WTC11 (cell line): ENCODE data around the gene MYO5C. TPM values are rescaled to one million over a fixed set of nuclear protein-coding genes. Genes with fewer than 3 reads are reported as not detected.

Experiments used
- ATAC-seq: fragments of 200-7000 bp; cut with Tn5 transposase; 2 replicates; pipeline ENCODE4 v1.10.0; 2021; ENCODE audit warnings: mild to moderate bottlenecking, moderate library complexity
- CTCF ChIA-PET: fragments of 300-600 bp; sonication (Branson Sonifier 250); formaldehyde crosslinking; loops from one replicate; lab custom pipeline; 2021; ENCODE audit warnings: antibody characterized with exemption; lab: Charles Lee
- POLR2A ChIA-PET: fragments of 350-600 bp; sonication (Branson Sonifier 250); formaldehyde crosslinking; loops from one replicate; lab custom pipeline; 2021; ENCODE audit warnings: antibody characterized with exemption; lab: Charles Lee
- DNase-seq: peaks from one replicate; pipeline ENCODE4 v3.0.0; 2021; ENCODE audit warnings: low spot score
- H3K27ac Mint-ChIP-seq: 2 replicates; pipeline ENCODE4 v1.8.0; 2021; ENCODE audit warnings: mixed read lengths
- H3K27me3 Mint-ChIP-seq: 2 replicates; pipeline ENCODE4 v1.8.0; 2021; ENCODE audit warnings: low read depth, mild to moderate bottlenecking, moderate library complexity, mixed read lengths
- H3K36me3 Mint-ChIP-seq: 2 replicates; pipeline ENCODE4 v1.8.0; 2021; ENCODE audit warnings: mixed read lengths
- H3K4me1 Mint-ChIP-seq: 2 replicates; pipeline ENCODE4 v1.8.0; 2022; ENCODE audit warnings: mixed read lengths
- H3K4me3 Mint-ChIP-seq: 2 replicates; pipeline ENCODE4 v1.8.0; 2021; ENCODE audit warnings: mild to moderate bottlenecking, moderate library complexity, mixed read lengths
- H3K9me3 Mint-ChIP-seq: 2 replicates; pipeline ENCODE4 v1.8.0; 2021; ENCODE audit warnings: mixed read lengths
- ATF1 ChIP-seq: sonication (generic); formaldehyde crosslinking; IDR thresholded peaks from 2 replicates; pipeline ENCODE4 v1.8.1; 2023; ENCODE audit warnings: mild to moderate bottlenecking, moderate library complexity, missing genetic modification reagents
- ATF2 ChIP-seq: sonication (generic); formaldehyde crosslinking; IDR thresholded peaks from 2 replicates; pipeline ENCODE4 v1.8.1; 2022; ENCODE audit warnings: low read depth, missing genetic modification reagents, borderline replicate concordance
- EMX1 ChIP-seq: fragments of 250-450 bp; sonication (Bioruptor Pico); IDR thresholded peaks from 2 replicates; pipeline ENCODE4 v1.8.0; 2021; ENCODE audit warnings: mild to moderate bottlenecking
- ETV6 ChIP-seq: sonication (generic); formaldehyde crosslinking; IDR thresholded peaks from 2 replicates; pipeline ENCODE4 v1.8.1; 2022; ENCODE audit warnings: mild to moderate bottlenecking, missing genetic modification reagents
- GABPB1 ChIP-seq: sonication (generic); formaldehyde crosslinking; IDR thresholded peaks from 2 replicates; pipeline ENCODE4 v1.8.1; 2023; ENCODE audit warnings: mild to moderate bottlenecking, missing genetic modification reagents
- GRHL2 ChIP-seq: fragments of 250-450 bp; sonication (Bioruptor Pico); IDR thresholded peaks from 2 replicates; pipeline ENCODE4 v1.8.0; 2022; ENCODE audit warnings: mild to moderate bottlenecking, moderate library complexity; ENCODE audit not compliant: insufficient replicate concordance, severe bottlenecking
- NR3C1 ChIP-seq: sonication (generic); formaldehyde crosslinking; conservative IDR thresholded peaks from 2 replicates; pipeline ENCODE4 v1.8.1; 2023; ENCODE audit warnings: low read depth, mild to moderate bottlenecking, missing genetic modification reagents
- SMAD4 ChIP-seq: sonication (generic); formaldehyde crosslinking; IDR thresholded peaks from 2 replicates; pipeline ENCODE4 v1.8.0; 2022; ENCODE audit warnings: mild to moderate bottlenecking, missing genetic modification reagents
- TP53 ChIP-seq: sonication (generic); formaldehyde crosslinking; IDR thresholded peaks from 2 replicates; pipeline ENCODE4 v1.8.1; 2023; ENCODE audit warnings: mild to moderate bottlenecking, missing genetic modification reagents
- ZBTB21 ChIP-seq: sonication (generic); formaldehyde crosslinking; IDR thresholded peaks from 2 replicates; pipeline ENCODE4 v1.8.1; 2023; ENCODE audit warnings: mild to moderate bottlenecking, missing genetic modification reagents, borderline replicate concordance
- ZNF219 ChIP-seq: sonication (generic); formaldehyde crosslinking; IDR thresholded peaks from 2 replicates; pipeline ENCODE4 v1.8.0; 2023; ENCODE audit warnings: missing genetic modification reagents, mild to moderate bottlenecking, borderline replicate concordance
- ZNF232 ChIP-seq: sonication (generic); formaldehyde crosslinking; IDR thresholded peaks from 2 replicates; pipeline ENCODE4 v1.8.0; 2022; ENCODE audit warnings: mild to moderate bottlenecking, missing genetic modification reagents
- ZNF281 ChIP-seq: sonication (generic); formaldehyde crosslinking; IDR thresholded peaks from 2 replicates; pipeline ENCODE4 v1.8.0; 2023; ENCODE audit warnings: mild to moderate bottlenecking, missing genetic modification reagents
- ZNF425 ChIP-seq: fragments of 250-450 bp; sonication (Bioruptor Pico); conservative IDR thresholded peaks from 2 replicates; pipeline ENCODE4 v1.9.0; 2021; ENCODE audit warnings: mild to moderate bottlenecking
- ZNF532 ChIP-seq: fragments of 250-450 bp; sonication (Bioruptor Pico); IDR thresholded peaks from 2 replicates; pipeline ENCODE4 v1.9.0; 2021; ENCODE audit warnings: mild to moderate bottlenecking, borderline replicate concordance
- total RNA-seq: library from RNA; stranded (reverse); gene quantifications from 3 replicates; pipeline ENCODE4 v1.2.3, GENCODE V29; 2021
- TF ChIP-seq, protein P1 (sequence below): fragments of 200-600 bp; IDR thresholded peaks from 2 replicates; pipeline ENCODE4 v1.8.0; 2022; ENCODE audit warnings: antibody characterized with exemption
- TF ChIP-seq, protein P2 (sequence below): sonication (generic); formaldehyde crosslinking; IDR thresholded peaks from 2 replicates; pipeline ENCODE4 v1.8.0; 2023; ENCODE audit warnings: missing genetic modification reagents
- TF ChIP-seq, protein P3 (sequence below): fragments of 250-450 bp; sonication (Bioruptor Pico); IDR thresholded peaks from 2 replicates; pipeline ENCODE4 v1.9.0; 2021; ENCODE audit warnings: mild to moderate bottlenecking

Gene MYO5C
- total RNA-seq, 1 experiment from 2014 or later = 25.3 TPM

DNA sequence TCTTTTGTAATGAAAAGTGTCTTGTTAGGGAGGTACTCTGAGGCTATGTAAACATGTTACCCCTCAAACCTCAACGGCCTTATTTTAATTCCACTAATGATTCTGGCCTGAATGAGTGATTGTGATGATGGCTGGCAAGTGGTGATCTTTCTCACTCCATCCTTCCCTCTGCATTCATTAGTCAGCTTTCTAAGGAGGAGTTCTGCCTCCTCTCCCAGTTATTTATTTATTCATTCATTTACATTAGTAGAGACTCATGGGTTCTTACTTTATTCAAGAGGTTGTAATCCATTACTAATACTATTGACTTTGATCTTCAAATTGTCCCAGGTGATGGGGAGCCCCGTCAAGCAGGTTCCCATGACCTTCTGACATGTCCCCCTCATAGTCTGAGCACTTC lies 139.7 kb downstream of the MYO5C start (continued):
- TF ChIP-seq, protein P1, sequence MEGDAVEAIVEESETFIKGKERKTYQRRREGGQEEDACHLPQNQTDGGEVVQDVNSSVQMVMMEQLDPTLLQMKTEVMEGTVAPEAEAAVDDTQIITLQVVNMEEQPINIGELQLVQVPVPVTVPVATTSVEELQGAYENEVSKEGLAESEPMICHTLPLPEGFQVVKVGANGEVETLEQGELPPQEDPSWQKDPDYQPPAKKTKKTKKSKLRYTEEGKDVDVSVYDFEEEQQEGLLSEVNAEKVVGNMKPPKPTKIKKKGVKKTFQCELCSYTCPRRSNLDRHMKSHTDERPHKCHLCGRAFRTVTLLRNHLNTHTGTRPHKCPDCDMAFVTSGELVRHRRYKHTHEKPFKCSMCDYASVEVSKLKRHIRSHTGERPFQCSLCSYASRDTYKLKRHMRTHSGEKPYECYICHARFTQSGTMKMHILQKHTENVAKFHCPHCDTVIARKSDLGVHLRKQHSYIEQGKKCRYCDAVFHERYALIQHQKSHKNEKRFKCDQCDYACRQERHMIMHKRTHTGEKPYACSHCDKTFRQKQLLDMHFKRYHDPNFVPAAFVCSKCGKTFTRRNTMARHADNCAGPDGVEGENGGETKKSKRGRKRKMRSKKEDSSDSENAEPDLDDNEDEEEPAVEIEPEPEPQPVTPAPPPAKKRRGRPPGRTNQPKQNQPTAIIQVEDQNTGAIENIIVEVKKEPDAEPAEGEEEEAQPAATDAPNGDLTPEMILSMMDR = no peak
- TF ChIP-seq EMX1 (no peak), NR3C1 (CRISPR knock-in tag) (no peak), GABPB1 (no peak), GRHL2 (CRISPR knock-in tag) (no peak), TP53 (no peak), ATF2 (CRISPR knock-in tag) (no peak)

DNA sequence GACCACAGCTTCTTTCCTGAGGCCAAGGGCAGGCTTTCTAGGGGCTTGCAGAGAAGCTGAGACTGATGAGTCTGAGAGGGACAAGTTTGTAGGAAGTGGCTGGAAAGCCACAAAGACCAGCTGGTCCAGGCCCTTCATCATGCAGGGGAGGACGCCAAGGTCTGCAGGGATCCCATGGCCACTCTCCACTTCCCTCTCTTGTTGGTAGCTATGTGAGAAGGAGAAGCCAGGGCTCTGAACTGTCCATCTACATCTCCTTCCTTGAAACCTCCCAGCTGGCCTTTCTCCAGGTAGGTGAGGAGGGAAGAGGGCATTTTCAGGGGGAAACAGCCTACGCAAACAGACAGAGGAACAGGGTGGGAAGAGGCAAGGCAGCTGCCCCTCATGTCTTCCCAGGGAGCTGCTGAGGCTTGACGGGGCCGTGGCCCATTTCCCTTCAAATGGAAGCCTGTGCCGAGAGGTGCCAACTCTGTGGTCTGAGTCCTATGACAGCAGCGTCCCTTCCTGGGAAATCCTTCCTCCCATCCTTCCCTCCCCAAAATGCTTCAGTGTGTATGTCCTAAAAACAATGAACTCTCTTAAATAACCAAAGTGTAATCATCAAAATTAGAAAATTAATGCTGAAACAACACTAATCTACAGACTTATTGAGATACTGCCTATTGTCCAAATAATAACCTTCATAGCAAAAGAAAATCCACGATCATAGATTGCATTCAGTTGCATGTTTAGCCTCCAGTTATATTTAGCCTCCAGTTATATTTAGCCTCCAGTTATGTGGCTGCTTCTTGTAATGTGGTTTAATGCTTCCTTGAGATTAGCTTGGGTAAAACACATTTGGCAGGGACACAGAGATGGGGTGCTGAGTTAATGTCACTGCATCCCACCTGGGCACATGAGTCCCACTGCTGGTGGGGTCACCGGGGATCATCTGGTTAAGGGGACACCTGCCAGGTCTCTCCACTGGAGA lies 140.4 kb downstream of the MYO5C start:
- H3K4me1 Mint-ChIP-seq = no peaks in the 10 kb centered on the region
- no peak overlapping the region for H3K27ac Mint-ChIP-seq
- ChIA-PET POLR2A (no interaction called here), CTCF (interaction anchor here (1.6 to 2.2 kb wide), 3 partner anchors 8 to 72 kb away, joined by 3 to 8 read pairs (median 4); no protein-coding TSS in a partner anchor)
- no peaks in the 10 kb centered on the region for H3K9me3 Mint-ChIP-seq
- DNase-seq = no peak
- H3K4me3 Mint-ChIP-seq = no peak overlapping the region
- no peaks in the 10 kb centered on the region for H3K27me3 Mint-ChIP-seq
- ATAC-seq = no peak
- TF ChIP-seq SMAD4 (CRISPR knock-in tag) (no peak), ATF1 (no peak), ZBTB21 (no peak), ZNF219 (no peak), ZNF425 (CRISPR knock-in tag) (no peak), ZNF532 (CRISPR knock-in tag) (no peak), ETV6 (CRISPR knock-in tag) (no peak), ZNF281 (no peak), GRHL2 (CRISPR knock-in tag) (no peak), ZNF232 (CRISPR knock-in tag) (no peak), TP53 (no peak)
- TF ChIP-seq, protein P2, sequence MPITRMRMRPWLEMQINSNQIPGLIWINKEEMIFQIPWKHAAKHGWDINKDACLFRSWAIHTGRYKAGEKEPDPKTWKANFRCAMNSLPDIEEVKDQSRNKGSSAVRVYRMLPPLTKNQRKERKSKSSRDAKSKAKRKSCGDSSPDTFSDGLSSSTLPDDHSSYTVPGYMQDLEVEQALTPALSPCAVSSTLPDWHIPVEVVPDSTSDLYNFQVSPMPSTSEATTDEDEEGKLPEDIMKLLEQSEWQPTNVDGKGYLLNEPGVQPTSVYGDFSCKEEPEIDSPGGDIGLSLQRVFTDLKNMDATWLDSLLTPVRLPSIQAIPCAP = no peak
- TF ChIP-seq, protein P3, sequence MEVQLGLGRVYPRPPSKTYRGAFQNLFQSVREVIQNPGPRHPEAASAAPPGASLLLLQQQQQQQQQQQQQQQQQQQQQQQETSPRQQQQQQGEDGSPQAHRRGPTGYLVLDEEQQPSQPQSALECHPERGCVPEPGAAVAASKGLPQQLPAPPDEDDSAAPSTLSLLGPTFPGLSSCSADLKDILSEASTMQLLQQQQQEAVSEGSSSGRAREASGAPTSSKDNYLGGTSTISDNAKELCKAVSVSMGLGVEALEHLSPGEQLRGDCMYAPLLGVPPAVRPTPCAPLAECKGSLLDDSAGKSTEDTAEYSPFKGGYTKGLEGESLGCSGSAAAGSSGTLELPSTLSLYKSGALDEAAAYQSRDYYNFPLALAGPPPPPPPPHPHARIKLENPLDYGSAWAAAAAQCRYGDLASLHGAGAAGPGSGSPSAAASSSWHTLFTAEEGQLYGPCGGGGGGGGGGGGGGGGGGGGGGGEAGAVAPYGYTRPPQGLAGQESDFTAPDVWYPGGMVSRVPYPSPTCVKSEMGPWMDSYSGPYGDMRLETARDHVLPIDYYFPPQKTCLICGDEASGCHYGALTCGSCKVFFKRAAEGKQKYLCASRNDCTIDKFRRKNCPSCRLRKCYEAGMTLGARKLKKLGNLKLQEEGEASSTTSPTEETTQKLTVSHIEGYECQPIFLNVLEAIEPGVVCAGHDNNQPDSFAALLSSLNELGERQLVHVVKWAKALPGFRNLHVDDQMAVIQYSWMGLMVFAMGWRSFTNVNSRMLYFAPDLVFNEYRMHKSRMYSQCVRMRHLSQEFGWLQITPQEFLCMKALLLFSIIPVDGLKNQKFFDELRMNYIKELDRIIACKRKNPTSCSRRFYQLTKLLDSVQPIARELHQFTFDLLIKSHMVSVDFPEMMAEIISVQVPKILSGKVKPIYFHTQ = no peak
- peaks cover 12% of the 10 kb centered on the region for H3K36me3 Mint-ChIP-seq
